Choroid plexus epithelial cell (primary cell): ENCODE results near the gene PBLD.

Experiments used
- DNase-seq: peaks from one replicate; pipeline ENCODE4 v3.0.0-alpha.2; 2010; ENCODE audit warnings: low read depth
- H3K4me3 ChIP-seq: 2 replicates; pipeline ENCODE4 v1.5.1; 2011; ENCODE audit warnings: low read depth, mild to moderate bottlenecking, control low read depth, low read length, moderate library complexity
- TF ChIP-seq, protein P1 (sequence below): conservative IDR thresholded peaks from 2 replicates; pipeline ENCODE4 v1.5.1; 2011; ENCODE audit warnings: low read depth, mild to moderate bottlenecking, control low read depth, inconsistent platforms, low read length, moderate library complexity

Gene PBLD

DNA sequence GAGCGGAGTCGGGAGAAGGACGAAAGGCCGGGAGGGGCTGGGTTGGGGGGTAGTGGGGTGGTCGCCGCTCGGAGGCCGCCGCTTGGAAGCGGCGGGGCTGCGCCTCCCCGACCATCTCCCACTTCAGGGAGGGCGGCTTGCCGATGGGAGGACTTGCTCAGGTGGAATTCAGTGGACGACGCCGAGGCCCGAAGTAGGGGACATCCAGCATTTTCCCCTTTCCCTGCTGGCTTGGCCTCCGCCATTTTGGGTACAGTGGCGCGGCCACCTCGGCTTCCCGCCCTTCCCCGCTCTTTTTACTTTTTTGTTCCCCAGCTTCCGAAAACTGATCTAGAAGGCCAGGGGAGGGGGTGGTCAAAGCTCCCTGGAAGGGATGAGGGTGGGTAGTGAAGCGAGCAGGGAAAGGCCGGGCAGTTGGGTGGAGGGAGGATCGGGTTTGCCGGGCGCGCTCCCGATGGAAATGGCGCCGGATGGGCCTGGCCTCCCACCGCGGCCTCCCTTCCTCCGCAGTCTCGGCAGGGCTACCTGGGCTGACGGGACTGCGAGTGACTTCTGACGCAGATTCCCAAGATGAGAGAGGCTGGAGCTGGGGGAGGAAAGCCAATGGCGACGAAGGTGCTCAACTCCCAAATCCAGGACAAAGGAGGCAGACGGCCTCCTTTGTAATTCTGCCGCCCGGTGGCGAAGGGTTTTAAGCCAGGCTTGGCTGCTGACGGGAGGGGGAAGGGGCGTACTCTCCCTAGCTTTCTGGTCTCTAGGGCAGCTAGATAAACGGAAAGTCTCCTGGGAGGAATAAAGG is at the start of gene PBLD:
PBLD (minus strand) TSS at position 670 of the 799 bp plus-strand sequence. CDS start 26,084 bp downstream, outside the sequence.
- H3K4me3 ChIP-seq = peak within 1 kb of the TSS; percentile 93

DNA sequence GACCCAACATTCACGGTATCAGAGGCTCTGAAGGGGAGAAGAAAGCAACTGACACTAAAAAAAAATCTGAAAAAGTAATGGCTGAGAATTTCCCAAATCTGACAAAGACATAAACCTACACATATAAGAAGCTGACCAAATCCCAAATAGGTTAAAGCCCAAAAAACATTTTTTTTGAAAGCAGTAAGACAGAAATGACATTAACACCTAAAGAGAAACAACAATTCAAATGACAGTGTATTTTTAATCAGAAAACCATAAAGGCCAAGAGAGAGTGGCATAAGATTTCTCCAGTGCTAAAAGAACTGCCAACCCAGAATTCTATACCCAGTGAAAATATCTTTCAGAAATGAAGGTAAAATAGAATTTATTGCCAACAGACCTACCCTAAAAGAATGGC is 38.9 kb upstream of the PBLD start:
- TF ChIP-seq, protein P1, sequence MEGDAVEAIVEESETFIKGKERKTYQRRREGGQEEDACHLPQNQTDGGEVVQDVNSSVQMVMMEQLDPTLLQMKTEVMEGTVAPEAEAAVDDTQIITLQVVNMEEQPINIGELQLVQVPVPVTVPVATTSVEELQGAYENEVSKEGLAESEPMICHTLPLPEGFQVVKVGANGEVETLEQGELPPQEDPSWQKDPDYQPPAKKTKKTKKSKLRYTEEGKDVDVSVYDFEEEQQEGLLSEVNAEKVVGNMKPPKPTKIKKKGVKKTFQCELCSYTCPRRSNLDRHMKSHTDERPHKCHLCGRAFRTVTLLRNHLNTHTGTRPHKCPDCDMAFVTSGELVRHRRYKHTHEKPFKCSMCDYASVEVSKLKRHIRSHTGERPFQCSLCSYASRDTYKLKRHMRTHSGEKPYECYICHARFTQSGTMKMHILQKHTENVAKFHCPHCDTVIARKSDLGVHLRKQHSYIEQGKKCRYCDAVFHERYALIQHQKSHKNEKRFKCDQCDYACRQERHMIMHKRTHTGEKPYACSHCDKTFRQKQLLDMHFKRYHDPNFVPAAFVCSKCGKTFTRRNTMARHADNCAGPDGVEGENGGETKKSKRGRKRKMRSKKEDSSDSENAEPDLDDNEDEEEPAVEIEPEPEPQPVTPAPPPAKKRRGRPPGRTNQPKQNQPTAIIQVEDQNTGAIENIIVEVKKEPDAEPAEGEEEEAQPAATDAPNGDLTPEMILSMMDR = no peak
- no peak overlapping the region for H3K4me3 ChIP-seq
- no peak for DNase-seq

More for the DNA sequence above, at the start of gene PBLD:
- DNase-seq = peak; percentile 83
- TF ChIP-seq, protein P1 = peak; percentile 71

DNA sequence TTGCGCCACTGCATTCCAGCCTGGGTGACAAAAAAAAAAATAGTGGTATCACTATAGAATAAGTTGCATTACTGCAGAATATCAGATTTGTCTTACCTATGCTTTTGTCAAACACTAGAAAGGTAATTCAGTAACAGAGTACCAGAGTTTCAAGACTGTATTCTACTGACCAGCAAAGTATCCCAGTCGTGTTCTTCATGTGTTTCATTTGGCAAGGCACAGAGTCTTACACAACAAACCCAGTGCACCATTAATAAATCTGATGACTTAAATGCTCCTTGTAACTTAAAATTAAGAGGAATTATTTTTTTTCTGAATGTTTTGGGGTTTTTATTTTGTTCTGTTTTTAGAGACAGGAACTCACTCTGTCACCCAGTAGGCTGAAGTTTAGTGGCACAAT is 34.4 kb upstream of the PBLD start:
- TF ChIP-seq, protein P1 = no peak
- DNase-seq = peak; percentile 24
- no peak overlapping the region for H3K4me3 ChIP-seq

DNA sequence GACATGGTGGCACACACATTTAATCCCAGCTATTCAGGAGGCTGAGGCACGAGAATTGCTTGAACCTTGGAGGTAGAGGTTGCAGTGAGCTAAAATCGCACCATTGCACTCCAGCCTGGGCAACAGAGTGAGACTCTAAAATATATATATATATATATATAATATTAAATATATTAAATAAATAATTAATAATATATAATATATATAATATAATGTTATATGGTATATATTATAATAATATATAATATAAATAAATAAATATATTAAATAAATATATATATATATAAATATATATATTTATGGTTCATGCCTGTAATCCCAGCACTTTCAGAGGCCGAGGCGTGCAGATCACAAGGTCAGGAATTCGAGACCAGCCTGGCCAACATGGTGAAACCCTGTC is 33.9 kb upstream of the PBLD start:
- no peak overlapping the region for H3K4me3 ChIP-seq
- DNase-seq = no peak
- TF ChIP-seq, protein P1 = no peak

DNA sequence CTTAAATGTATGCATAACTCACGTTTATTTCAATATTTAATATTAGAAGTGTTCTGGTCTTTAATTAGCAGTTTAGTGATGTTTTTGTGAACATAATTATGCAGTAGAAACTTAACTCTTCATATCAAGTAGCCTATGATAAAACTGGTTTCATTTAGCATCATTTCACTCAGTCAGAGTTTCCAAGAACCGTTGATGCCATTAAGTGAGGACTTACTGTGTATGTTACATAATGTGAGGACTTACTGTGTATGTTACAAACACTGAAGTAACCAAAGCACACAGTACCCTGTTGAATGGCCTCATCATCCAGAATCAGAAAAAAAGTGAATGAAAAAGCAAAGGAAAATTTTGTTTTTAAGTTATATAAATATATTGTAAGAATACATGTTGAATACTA is 32.9 kb upstream of the PBLD start:
- TF ChIP-seq, protein P1 = no peak
- H3K4me3 ChIP-seq = no peak overlapping the region
- DNase-seq = no peak

DNA sequence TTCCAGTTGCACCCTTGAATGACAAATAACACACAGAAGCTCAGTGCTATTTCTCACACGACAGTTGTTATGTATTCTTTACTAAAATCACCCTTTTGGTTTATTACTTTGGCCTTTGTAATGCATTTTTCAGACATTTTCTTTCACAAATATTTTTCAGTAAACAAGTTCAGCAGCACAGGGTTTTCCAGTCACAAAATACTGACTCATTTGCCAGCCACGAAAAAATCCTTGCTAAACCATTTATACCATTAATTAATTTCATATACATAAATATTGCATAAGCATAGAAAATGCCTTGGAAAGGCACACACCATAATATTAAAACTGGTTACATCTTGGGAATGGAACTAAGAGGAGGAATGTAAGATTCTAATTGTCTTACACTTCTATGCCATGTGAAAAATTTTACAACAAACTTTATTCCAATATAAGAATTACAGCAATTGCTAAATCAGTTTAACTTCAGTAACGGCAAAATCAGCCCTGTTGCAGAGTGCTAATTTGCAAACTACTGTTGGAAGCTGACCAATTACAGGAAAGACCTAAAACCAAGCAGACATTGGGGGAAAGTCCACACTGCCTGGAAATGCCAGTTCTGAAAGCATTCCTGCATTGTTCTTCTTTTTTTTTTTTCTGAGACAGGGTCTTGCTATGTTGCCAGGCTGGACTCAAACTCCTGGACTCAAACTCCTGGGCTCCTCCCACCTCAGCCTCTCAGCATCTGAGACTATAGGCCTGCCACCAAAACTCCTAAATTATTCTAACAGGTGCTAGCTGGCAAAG is 31.6 kb upstream of the PBLD start:
- H3K4me3 ChIP-seq = no peak overlapping the region
- no peak for DNase-seq
- TF ChIP-seq, protein P1 = no peak

DNA sequence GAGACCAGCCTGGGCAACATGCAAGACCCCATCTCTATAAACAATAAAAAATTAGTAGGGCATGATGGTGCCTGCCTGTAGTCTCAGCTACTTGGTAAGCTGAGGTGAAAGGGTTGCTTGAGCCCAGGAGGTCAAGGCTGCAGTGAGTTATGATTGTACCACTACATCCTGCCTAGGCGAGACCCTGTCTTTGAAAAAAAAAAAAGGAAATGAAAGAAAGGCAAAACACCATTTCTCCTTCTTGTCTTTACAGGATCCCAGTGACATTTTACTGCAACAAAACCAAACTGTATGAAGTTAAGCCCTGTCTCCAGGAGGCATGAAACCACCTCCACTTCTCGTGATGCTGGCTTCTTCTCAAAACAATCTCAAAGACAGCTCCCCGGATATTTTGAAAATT is 29.9 kb upstream of the PBLD start:
- TF ChIP-seq, protein P1 = no peak
- DNase-seq = no peak

More for the DNA sequence above, 29.9 kb upstream of the PBLD start:
- H3K4me3 ChIP-seq = no peak overlapping the region
